A673 (cell line): Measurements from ENCODE around the gene RPTOR.

Experiments
- CTCF ChIP-seq: fragments of 300-800, 200-600 bp; sonication (generic); conservative IDR thresholded peaks from 2 replicates; pipeline ENCODE4 v1.5.1; 2017; ENCODE audit warnings: low read depth, mild to moderate bottlenecking, antibody characterized with exemption, low read length, moderate library complexity, mixed read lengths
- EZH2 ChIP-seq: fragments of 200-600 bp; sonication (generic); IDR thresholded peaks from 2 replicates; pipeline ENCODE4 v1.6.1; 2017; ENCODE audit warnings: borderline replicate concordance, low read depth, mild to moderate bottlenecking, mixed read lengths, antibody characterized with exemption, low read length; ENCODE audit not compliant: poor library complexity, severe bottlenecking

DNA sequence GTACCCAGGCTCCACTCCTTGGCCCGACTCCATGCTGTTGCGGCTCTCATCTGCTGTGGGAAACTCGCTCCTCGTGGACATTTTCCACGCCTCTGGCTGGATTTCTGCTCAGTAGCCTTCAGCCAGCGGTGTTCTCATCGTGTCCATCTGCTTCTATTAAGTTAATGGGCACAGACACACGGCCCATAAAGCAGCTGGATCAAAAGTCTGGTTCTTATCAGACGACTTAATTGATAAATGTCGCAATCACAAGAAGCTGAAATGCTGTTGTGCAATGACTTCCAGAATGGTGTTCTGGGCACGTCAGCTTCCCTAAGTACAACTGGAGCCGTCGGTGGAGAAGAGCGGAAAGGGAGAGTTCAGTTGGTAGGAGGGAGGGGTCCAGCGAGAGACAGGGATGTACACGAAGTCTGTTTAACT lies 235.3 kb downstream of the RPTOR start:
- no peak for TF ChIP-seq CTCF
- no peak for TF ChIP-seq EZH2
